HepG2 (cell line): ENCODE data around the gene POMT1. TPM values are rescaled to one million over a fixed set of nuclear protein-coding genes. Genes with fewer than 3 reads are reported as not detected.

Experiments
- ATAC-seq: fragments of 200-7000 bp; cut with Tn5 transposase; 3 replicates; pipeline ENCODE4 v1.9.1; 2020; ENCODE audit warnings: mild to moderate bottlenecking, moderate library complexity
- BruUV-seq: library from RNA; stranded (reverse); fragments of 400-500 nt; replicated peaks from 2 replicates; lab custom pipeline; 2021; lab: Mats Ljungman, UMichigan
- CTCF ChIA-PET: fragments of 300-600 bp; formaldehyde crosslinking; extraction: SDS; loops from one replicate; lab custom pipeline; 2021; ENCODE audit warnings: low total read pairs, inconsistent platforms, low intra/inter-chr PET ratio; lab: Yijun Ruan, JAX
- POLR2A ChIA-PET: fragments of 350-600 bp; sonication (Branson Sonifier 250); formaldehyde crosslinking; loops from one replicate; lab custom pipeline; 2020; ENCODE audit warnings: antibody characterized with exemption, inconsistent platforms; lab: Yijun Ruan, JAX
- DNase-seq: peaks from one replicate; pipeline ENCODE4 v3.0.0-alpha.2; 2015; ENCODE audit warnings: low spot score
- FAIRE-seq: peaks from 3 replicates; lab custom pipeline; 2011; peaks lifted over from hg19 to GRCh38; lab: Jason Lieb, UNC
- H2AFZ ChIP-seq: one replicate; pipeline ENCODE4 v1.6.1; 2011; ENCODE audit warnings: low read length, inconsistent platforms
- H3K27ac ChIP-seq: fragments of 300-600 bp; 3 replicates; pipeline ENCODE4 v1.8.0; 2011; ENCODE audit warnings: mixed run types, mild to moderate bottlenecking, mixed read lengths, low read length, inconsistent platforms; ENCODE audit not compliant: insufficient read depth; ENCODE audit errors: extremely low read length
- H3K27me3 ChIP-seq, 2 experiments: fragments of 200-600 bp in 1 of 2; 2 replicates in 1 of 2; 3 replicates in 1 of 2; pipeline versions ENCODE4 v1.6.0 to v1.8.0; 2011; ENCODE audit warnings: low read length in 2 of 2, mild to moderate bottlenecking in 2 of 2, moderate library complexity in 2 of 2, inconsistent platforms in 1 of 2; ENCODE audit not compliant: insufficient read depth in 2 of 2, control insufficient read depth in 1 of 2
- H3K36me3 ChIP-seq, 2 experiments: fragments of 200-600 bp in 1 of 2; replicated peaks in 1 of 2; 2 replicates in 1 of 2; 3 replicates in 1 of 2; pipeline versions ENCODE4 v1.5.1 to v1.8.0; 2011; ENCODE audit warnings: low read length in 2 of 2, inconsistent platforms in 1 of 2; ENCODE audit not compliant: insufficient read depth in 2 of 2, control insufficient read depth in 1 of 2
- H3K4me1 ChIP-seq: 2 replicates; pipeline ENCODE4 v1.5.1; 2012; ENCODE audit warnings: low read length, inconsistent platforms; ENCODE audit not compliant: insufficient read depth
- H3K4me2 ChIP-seq: 2 replicates; pipeline ENCODE4 v1.6.0; 2011; ENCODE audit warnings: low read depth, low read length, inconsistent platforms
- H3K4me3 ChIP-seq, 3 experiments: fragments of 200-600 bp in 1 of 3; sonication (generic), shearing (Covaris generic) in 1 of 3; replicated peaks in 1 of 3; 2 replicates each; pipeline ENCODE4 v1.5.1; 2011 to 2016; ENCODE audit warnings: low read length in 3 of 3, inconsistent platforms in 2 of 3, low read depth in 2 of 3, mild to moderate bottlenecking in 2 of 3, control low read depth in 1 of 3, mixed read lengths in 1 of 3; ENCODE audit not compliant: insufficient read depth in 1 of 3
- H3K79me2 ChIP-seq: one replicate; pipeline ENCODE4 v1.6.1; 2011; ENCODE audit warnings: low read length, inconsistent platforms; ENCODE audit not compliant: insufficient read depth
- H3K9ac ChIP-seq: 2 replicates; pipeline ENCODE4 v1.6.0; 2011; ENCODE audit warnings: mild to moderate bottlenecking, low read depth, low read length, inconsistent platforms; ENCODE audit not compliant: insufficient read depth
- H3K9me3 ChIP-seq: 2 replicates; pipeline ENCODE4 v1.5.1; 2012; ENCODE audit warnings: mild to moderate bottlenecking, low read length
- H4K20me1 ChIP-seq: 2 replicates; pipeline ENCODE4 v1.6.0; 2011; ENCODE audit warnings: inconsistent platforms, mild to moderate bottlenecking, low read length, moderate library complexity; ENCODE audit not compliant: insufficient read depth
- ATF1 ChIP-seq: IDR thresholded peaks from 2 replicates; pipeline ENCODE4 v1.6.1; 2016; ENCODE audit warnings: mild to moderate bottlenecking, control low read depth
- ETV6 ChIP-seq: sonication (generic); formaldehyde crosslinking; conservative IDR thresholded peaks from 2 replicates; pipeline ENCODE4 v1.4.0; 2020; ENCODE audit warnings: missing genetic modification reagents
- FOSL2 ChIP-seq: sonication (generic); formaldehyde crosslinking; IDR thresholded peaks from 2 replicates; pipeline ENCODE4 v1.4.0; 2020; ENCODE audit warnings: missing genetic modification reagents
- RBM22 ChIP-seq: fragments of 200-400 bp; formaldehyde crosslinking; optimal IDR thresholded peaks from 2 replicates; pipeline ENCODE3; 2017; ENCODE audit warnings: mild to moderate bottlenecking, low read length, moderate library complexity
- RBM39 ChIP-seq: fragments of 200-400 bp; formaldehyde crosslinking; IDR thresholded peaks from one replicate; pipeline ENCODE4 v1.6.1; 2018; ENCODE audit warnings: antibody characterized with exemption, mild to moderate bottlenecking, low read depth, low read length; ENCODE audit not compliant: poor library complexity, severe bottlenecking
- ZNF468 ChIP-seq: sonication (generic); formaldehyde crosslinking; IDR thresholded peaks from 2 replicates; pipeline ENCODE4 v1.8.0; 2022; ENCODE audit warnings: mild to moderate bottlenecking, moderate library complexity, missing genetic modification reagents
- ZNF737 ChIP-seq: sonication (generic); formaldehyde crosslinking; IDR thresholded peaks from 2 replicates; pipeline ENCODE4 v1.5.0; 2020; ENCODE audit warnings: missing genetic modification reagents, mild to moderate bottlenecking, borderline replicate concordance
- WGBS: methylation state at CpG from one replicate; pipeline ENCODE4 v1.1.6; 2017; ENCODE audit warnings: low lambda C conversion rate; 5-methylcytosine and 5-hydroxymethylcytosine counted together
- in situ Hi-C: cut with HindIII; loops from 2 replicates; pipeline ENCODE4 v1.10.0; 2017; ENCODE audit warnings: low pct_unique_long_range_greater_than_20kb; ENCODE audit not compliant: extremely low pct_ligation_motif_present
- intact Hi-C: fragments of 100-400 bp; cut with micrococcal nuclease; formaldehyde crosslinking; loops from one replicate; pipeline ENCODE4 v1.10.0; 2022; ENCODE audit not compliant: unreplicated experiment
- polyA plus RNA-seq, 8 experiments: library from polyadenylated mRNA; depleted of rRNA in 3 of 8; stranded (reverse) in 7 of 8; unstranded in 1 of 8; fragments of >200 nt; fragmentation: Illumina TruSeq in 4 of 8; extraction: Trizol in 4 of 8; gene quantifications; 2 replicates each; pipeline versions ENCODE4 v1.2.1 to v1.2.3, GENCODE V29; 2011 to 2016; ENCODE audit warnings: low read depth in 4 of 8, missing spikeins in 1 of 8, mixed read lengths in 1 of 8; ENCODE audit not compliant: insufficient read depth in 1 of 8
- total RNA-seq, 5 experiments: library from RNA; depleted of rRNA; stranded (reverse); fragments of >200 nt; fragmentation: Illumina TruSeq; extraction: Trizol; gene quantifications; 2 replicates each; pipeline ENCODE4 v1.2.3, GENCODE V29; 2016; ENCODE audit warnings: low read depth in 1 of 5
- TF ChIP-seq, protein P1 (sequence below): sonication (generic); formaldehyde crosslinking; IDR thresholded peaks from 2 replicates; pipeline ENCODE4 v1.4.0; 2020; ENCODE audit warnings: missing genetic modification reagents, mild to moderate bottlenecking, borderline replicate concordance
- TF ChIP-seq, protein P2 (sequence below), 2 experiments: fragments of 450-650 bp in 1 of 2; sonication (generic) in 1 of 2; formaldehyde crosslinking; IDR thresholded peaks; 2 replicates each; pipeline versions ENCODE4 v1.5.0 to v1.8.0; 2020 to 2022; ENCODE audit warnings: mild to moderate bottlenecking in 1 of 2, missing genetic modification reagents in 1 of 2
- TF ChIP-seq, protein P3 (sequence below): sonication (generic); formaldehyde crosslinking; IDR thresholded peaks from 2 replicates; pipeline ENCODE4 v1.4.0; 2020; ENCODE audit warnings: mild to moderate bottlenecking, missing genetic modification reagents

Gene POMT1
- total and polyA plus RNA-seq, 2 of the 13 experiments (the other 11 are each of a cell fraction or from before 2014, with no cell fraction given): 21.6 to 22.7 TPM

DNA sequence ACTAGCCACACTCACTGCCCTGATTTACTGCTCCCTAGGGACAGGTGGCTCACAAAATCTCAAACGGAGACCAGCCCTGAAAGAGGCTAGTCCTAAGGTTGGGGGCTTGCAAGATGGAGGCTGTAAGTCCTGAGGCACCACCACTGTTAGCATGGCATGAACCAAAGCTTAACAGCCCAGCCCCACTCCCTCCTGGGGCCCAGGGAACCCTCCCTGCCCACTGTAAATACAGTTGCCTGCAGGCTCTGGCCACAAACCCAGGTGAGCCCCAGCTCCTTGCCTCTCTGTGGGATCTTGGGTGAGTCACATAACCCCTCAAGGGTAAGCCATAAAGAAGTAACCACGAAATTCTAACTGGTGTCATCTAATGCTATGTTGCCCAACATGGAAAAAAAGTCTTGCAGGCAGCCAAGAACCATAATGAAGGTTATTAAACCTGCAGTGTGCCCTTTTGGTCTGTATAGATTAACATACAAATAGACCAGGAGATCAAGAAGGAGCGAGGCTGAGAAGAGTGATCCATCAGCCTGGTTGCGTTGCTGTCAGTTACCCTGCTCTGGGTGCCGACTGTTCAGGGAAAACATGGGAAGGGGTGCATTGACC is 1.7 kb upstream of the POMT1 start:
- DNase-seq (no peak), FAIRE-seq (no peak), ATAC-seq (no peak)
- in situ Hi-C loops: no loop called here
- Histone ChIP-seq H3K36me3 (peaks cover 10 to 23% of the 10 kb centered on the region in 2 experiments), H3K4me2 (no peak overlapping the region), H3K4me1 (peaks cover 33% of the 10 kb centered on the region), H3K9me3 (no peaks in the 10 kb centered on the region), H3K79me2 (peaks cover 2% of the 10 kb centered on the region), H3K4me3 (no peak overlapping the region), H3K9ac (no peak overlapping the region; the same call in 1 of the 2 replicates), H2AFZ (no peak overlapping the region), H3K27ac (peak overlapping the region; percentile 8), H3K27me3 (no peaks in the 10 kb centered on the region; a peak in 1 of 5 replicates), H4K20me1 (no peaks in the 10 kb centered on the region)
- CTCF ChIA-PET: no interaction called here
- WGBS: 66% methylated on average over 5 of the region's 5 CpGs
- TF ChIP-seq ZNF737: no peak
- peak; percentile 81 for TF ChIP-seq RBM22
- BruUV-seq: no TSS peak
- POLR2A ChIA-PET: no interaction called here
- intact Hi-C loops: no loop called here

DNA sequence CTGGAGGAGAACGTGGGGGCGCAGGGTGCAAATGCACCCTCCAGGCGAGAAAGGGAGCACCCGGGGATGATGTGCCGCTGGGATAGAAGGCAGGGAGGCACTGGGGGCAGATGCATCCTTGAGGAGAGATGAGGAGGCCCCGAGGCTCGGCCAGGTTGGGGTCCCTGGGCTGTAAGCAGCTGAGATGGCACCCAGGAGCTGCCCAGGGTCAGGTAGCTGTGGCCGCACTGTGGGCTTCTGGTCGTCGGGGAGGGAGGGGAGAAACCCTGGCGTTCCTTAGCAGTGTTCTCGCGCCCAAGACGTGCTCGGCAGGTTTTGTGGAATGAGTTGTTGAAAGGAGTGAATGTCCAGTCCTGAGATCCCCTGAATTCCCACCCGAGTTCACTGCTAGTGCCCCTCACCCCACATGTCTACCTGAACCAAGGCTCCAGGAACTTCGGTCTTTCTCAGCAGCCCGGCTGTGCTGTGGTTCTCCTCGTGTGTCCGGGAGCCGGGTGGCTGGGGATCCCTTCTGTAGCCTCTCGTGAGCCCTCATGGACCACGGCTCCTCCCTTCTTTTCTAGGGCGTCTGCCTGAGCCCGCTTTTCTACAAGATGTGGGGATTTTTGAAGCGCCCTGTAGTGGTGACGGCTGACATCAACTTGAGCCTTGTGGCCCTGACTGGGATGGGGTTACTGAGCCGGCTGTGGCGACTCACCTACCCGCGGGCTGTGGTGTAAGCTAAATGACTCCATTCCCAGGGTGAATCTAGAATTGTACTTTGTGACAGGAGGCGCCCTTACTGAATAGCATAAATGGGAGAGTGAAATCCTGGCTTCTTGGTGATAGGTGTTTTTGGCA is 1.1 kb downstream of the POMT1 start:
- WGBS: 2% methylated on average over 22 of the region's 32 CpGs
- FAIRE-seq: no peak
- DNase-seq: peak; percentile 32
- peak overlapping the region; percentile 86 to 91 (median 88) for H3K4me3 ChIP-seq
- no peak overlapping the region for H2AFZ ChIP-seq
- no TSS peak for BruUV-seq
- H3K27ac ChIP-seq: no peak overlapping the region
- H3K4me1 ChIP-seq: peaks cover 33% of the 10 kb centered on the region
- intact Hi-C loops (no loop called here), in situ Hi-C loops (no loop called here)
- ATAC-seq: peak; percentile 69
- no peaks in the 10 kb centered on the region; a peak in 1 of 5 replicates for H3K27me3 ChIP-seq
- POLR2A ChIA-PET: interaction anchor here (1.1 kb wide), 1 partner anchor 131 kb away, joined by 4 read pairs; no protein-coding TSS in a partner anchor
- CTCF ChIA-PET: no interaction called here
- H3K9me3 ChIP-seq: no peaks in the 10 kb centered on the region
- H3K79me2 ChIP-seq: peaks cover 2% of the 10 kb centered on the region
- H3K4me2 ChIP-seq: peak overlapping the region; percentile 99
- H3K9ac ChIP-seq: peak overlapping the region; percentile 71
- H3K36me3 ChIP-seq: no peaks in the 10 kb centered on the region; a peak in 4 of 5 replicates
- no peaks in the 10 kb centered on the region for H4K20me1 ChIP-seq
- no peak for TF ChIP-seq RBM39
- no peak for TF ChIP-seq FOSL2 (CRISPR knock-in tag)
- TF ChIP-seq, protein P1, sequence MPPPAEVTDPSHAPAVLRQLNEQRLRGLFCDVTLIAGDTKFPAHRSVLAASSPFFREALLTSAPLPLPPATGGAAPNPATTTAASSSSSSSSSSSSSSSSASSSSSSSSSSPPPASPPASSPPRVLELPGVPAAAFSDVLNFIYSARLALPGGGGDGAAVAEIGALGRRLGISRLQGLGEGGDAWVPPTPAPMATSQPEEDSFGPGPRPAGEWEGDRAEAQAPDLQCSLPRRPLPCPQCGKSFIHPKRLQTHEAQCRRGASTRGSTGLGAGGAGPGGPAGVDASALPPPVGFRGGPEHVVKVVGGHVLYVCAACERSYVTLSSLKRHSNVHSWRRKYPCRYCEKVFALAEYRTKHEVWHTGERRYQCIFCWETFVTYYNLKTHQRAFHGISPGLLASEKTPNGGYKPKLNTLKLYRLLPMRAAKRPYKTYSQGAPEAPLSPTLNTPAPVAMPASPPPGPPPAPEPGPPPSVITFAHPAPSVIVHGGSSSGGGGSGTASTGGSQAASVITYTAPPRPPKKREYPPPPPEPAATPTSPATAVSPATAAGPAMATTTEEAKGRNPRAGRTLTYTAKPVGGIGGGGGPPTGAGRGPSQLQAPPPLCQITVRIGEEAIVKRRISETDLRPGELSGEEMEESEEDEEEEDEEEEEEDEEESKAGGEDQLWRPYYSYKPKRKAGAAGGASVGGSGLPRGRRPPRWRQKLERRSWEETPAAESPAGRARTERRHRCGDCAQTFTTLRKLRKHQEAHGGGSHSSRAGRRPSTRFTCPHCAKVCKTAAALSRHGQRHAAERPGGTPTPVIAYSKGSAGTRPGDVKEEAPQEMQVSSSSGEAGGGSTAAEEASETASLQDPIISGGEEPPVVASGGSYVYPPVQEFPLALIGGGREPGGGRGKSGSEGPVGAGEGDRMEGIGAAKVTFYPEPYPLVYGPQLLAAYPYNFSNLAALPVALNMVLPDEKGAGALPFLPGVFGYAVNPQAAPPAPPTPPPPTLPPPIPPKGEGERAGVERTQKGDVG: no peak
- TF ChIP-seq, protein P2, sequence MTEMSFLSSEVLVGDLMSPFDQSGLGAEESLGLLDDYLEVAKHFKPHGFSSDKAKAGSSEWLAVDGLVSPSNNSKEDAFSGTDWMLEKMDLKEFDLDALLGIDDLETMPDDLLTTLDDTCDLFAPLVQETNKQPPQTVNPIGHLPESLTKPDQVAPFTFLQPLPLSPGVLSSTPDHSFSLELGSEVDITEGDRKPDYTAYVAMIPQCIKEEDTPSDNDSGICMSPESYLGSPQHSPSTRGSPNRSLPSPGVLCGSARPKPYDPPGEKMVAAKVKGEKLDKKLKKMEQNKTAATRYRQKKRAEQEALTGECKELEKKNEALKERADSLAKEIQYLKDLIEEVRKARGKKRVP (CRISPR knock-in tag; IDR thresholded peaks at IDR 0.05): no peak
- no peak for TF ChIP-seq ZNF468 (CRISPR knock-in tag)
- no peak for TF ChIP-seq ETV6 (CRISPR knock-in tag)
- TF ChIP-seq, protein P3, sequence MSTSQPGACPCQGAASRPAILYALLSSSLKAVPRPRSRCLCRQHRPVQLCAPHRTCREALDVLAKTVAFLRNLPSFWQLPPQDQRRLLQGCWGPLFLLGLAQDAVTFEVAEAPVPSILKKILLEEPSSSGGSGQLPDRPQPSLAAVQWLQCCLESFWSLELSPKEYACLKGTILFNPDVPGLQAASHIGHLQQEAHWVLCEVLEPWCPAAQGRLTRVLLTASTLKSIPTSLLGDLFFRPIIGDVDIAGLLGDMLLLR: no peak
- no peak for TF ChIP-seq ATF1
